Measurements from ENCODE around the gene TTC21B. TPM values are rescaled to one million over a fixed set of nuclear protein-coding genes. Genes with fewer than 3 reads are reported as not detected.

The TTC21B gene
- total and polyA plus RNA-seq, 9 donors: 8.6 to 53.4 (median 22.3) TPM

- intact Hi-C loops (cut with DNase I): loop anchor here in 3 of 4 donors (5.0 to 10.0 kb wide), 3 partner anchors 170 to 472 kb away; no protein-coding TSS in a partner anchor
- Histone ChIP-seq H3K4me3 (no peak overlapping the region), H3K27ac (no peak overlapping the region), H3K36me3 (no peaks in the 10 kb centered on the region), H3K4me1 (ENCODE audit: insufficient read depth) (no peaks in the 10 kb centered on the region), H3K27me3 (no peaks in the 10 kb centered on the region), H3K9me3 (no peaks in the 10 kb centered on the region)
- DNase-seq: no peak
- no peak for TF ChIP-seq EP300 (IDR thresholded peaks at IDR 0.05)
- TF ChIP-seq CTCF (IDR thresholded peaks at IDR 0.05): peak; percentile 39 to 62 (median 49)
- whole genome bisulfite sequencing, 3 donors: 26 to 36% (median 32%) methylated on average over 3 of the region's 3 CpGs
Observed at GRCh38 chr2:165874445-165875039, 79.0 kb downstream of the TTC21B start.

- Histone ChIP-seq H3K4me3 (no peak overlapping the region), H3K36me3 (no peaks in the 10 kb centered on the region), H3K27ac (no peak overlapping the region), H3K27me3 (no peaks in the 10 kb centered on the region), H3K4me1 (ENCODE audit: insufficient read depth) (no peaks in the 10 kb centered on the region), H3K9me3 (no peaks in the 10 kb centered on the region)
- TF ChIP-seq POLR2A (IDR thresholded peaks at IDR 0.05) (no peak), EP300 (IDR thresholded peaks at IDR 0.05) (no peak)
- no peak for DNase-seq
- intact Hi-C loops (cut with DNase I): loop anchor here in 2 of 4 donors (10.0 kb wide), 2 partner anchors 167 to 467 kb away; no protein-coding TSS in a partner anchor
- 96 to 99% (median 98%) methylated on average over 5 of the region's 5 CpGs for WGBS, 3 donors
Observed at GRCh38 chr2:165872101-165872791, 81.3 kb downstream of the TTC21B start.

- Histone ChIP-seq H3K9me3 (no peaks in the 10 kb centered on the region), H3K27me3 (no peaks in the 10 kb centered on the region), H3K4me3 (no peak overlapping the region), H3K4me1 (ENCODE audit: insufficient read depth) (no peaks in the 10 kb centered on the region), H3K36me3 (no peaks in the 10 kb centered on the region), H3K27ac (no peak overlapping the region)
- intact Hi-C loops (cut with DNase I): loop anchor here in 2 of 4 donors (10.0 kb wide), 2 partner anchors 166 to 466 kb away; no protein-coding TSS in a partner anchor
- DNase-seq: no peak
- no peak for TF ChIP-seq CTCF (IDR thresholded peaks at IDR 0.05)
- TF ChIP-seq POLR2A (IDR thresholded peaks at IDR 0.05): no peak
- no peak for TF ChIP-seq EP300 (IDR thresholded peaks at IDR 0.05)
- 96 to 99% (median 98%) methylated on average over 2 of the region's 2 CpGs for WGBS, 3 donors
Observed at GRCh38 chr2:165871025-165871424, 82.6 kb downstream of the TTC21B start.

- H3K36me3 ChIP-seq: no peaks in the 10 kb centered on the region
- 91 to 97% (median 94%) methylated on average over 6 of the region's 6 CpGs for WGBS, 3 donors
- no peak overlapping the region for H3K27ac ChIP-seq
- intact Hi-C loops (cut with DNase I): loop anchor here in 2 of 4 donors (10.0 kb wide), 2 partner anchors 166 to 466 kb away; no protein-coding TSS in a partner anchor
- no peak for TF ChIP-seq EP300 (IDR thresholded peaks at IDR 0.05)
- TF ChIP-seq CTCF (IDR thresholded peaks at IDR 0.05): no peak
- TF ChIP-seq POLR2A (IDR thresholded peaks at IDR 0.05): no peak
- H3K4me3 ChIP-seq: no peak overlapping the region
- H3K4me1 ChIP-seq (ENCODE audit: insufficient read depth): no peaks in the 10 kb centered on the region
- no peak for DNase-seq
- H3K27me3 ChIP-seq: no peaks in the 10 kb centered on the region
- H3K9me3 ChIP-seq: no peaks in the 10 kb centered on the region
Observed at GRCh38 chr2:165870346-165870745, 83.2 kb downstream of the TTC21B start.

GRCh38 chr2:165868211-165868610 is 85.4 kb downstream of the TTC21B start:
- Histone ChIP-seq H3K4me1 (ENCODE audit: insufficient read depth) (no peaks in the 10 kb centered on the region), H3K27me3 (no peaks in the 10 kb centered on the region), H3K4me3 (no peak overlapping the region), H3K36me3 (no peaks in the 10 kb centered on the region), H3K27ac (no peak overlapping the region), H3K9me3 (no peaks in the 10 kb centered on the region)
- no peak for DNase-seq
- no peak for TF ChIP-seq EP300 (IDR thresholded peaks at IDR 0.05)
- TF ChIP-seq CTCF (IDR thresholded peaks at IDR 0.05): no peak
- no peak for TF ChIP-seq POLR2A (IDR thresholded peaks at IDR 0.05)
- intact Hi-C loops (cut with DNase I): no loop called here
- WGBS, 3 donors: 5 to 11% (median 10%) methylated on average over 4 of the region's 4 CpGs
